Astrocyte of the cerebellum (primary cell): ENCODE data around the gene PAH.

Experiments used
- DNase-seq: peaks from one replicate; pipeline ENCODE4 v3.0.0-alpha.2; 2011; ENCODE audit warnings: low read depth
- H3K4me3 ChIP-seq: 2 replicates; pipeline ENCODE4 v1.5.1; 2011; ENCODE audit warnings: mild to moderate bottlenecking, low read depth, low read length, moderate library complexity
- in situ Hi-C: cut with HindIII; loops from 2 replicates; pipeline ENCODE4 v1.10.0; 2017; ENCODE audit warnings: low sequenced_read_pairs
- TF ChIP-seq, protein P1 (sequence below): IDR thresholded peaks from 2 replicates; pipeline ENCODE4 v1.5.1; 2012; ENCODE audit warnings: low read length, low read depth, moderate library complexity, mild to moderate bottlenecking; ENCODE audit errors: missing control alignments

The PAH gene

DNA sequence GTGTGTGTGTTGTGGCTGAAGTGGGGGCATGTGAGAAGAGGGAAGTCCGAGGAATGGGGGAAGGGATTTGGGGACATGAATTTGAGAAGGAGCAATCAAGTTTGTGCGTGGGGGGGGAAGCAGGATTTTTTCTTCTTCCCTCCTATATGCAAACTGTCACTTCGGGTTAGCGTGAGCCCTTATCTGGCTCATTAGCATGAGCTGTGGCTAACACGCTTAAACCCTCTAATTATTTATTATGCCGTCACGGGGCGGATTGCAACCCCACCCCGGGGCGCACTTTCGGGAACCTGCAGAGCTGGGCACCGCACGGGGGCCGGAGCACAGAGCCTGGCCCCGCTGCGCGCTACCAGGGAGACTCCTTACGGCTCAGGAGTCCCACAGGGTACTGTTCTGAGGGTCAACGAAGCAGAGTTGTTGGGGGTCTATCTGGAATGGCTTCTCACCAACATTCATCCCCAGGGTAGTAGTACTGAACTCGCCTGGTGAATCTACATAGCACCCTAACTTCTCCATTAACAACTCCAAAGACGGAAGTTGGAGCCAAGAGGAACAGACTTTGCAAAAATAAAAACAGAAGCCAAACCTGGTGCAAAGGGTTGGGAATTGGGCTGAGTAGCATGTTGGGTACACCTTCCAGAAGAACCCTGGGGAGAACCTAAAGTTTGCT, 34.0 kb upstream of the PAH start:
- TF ChIP-seq, protein P1, sequence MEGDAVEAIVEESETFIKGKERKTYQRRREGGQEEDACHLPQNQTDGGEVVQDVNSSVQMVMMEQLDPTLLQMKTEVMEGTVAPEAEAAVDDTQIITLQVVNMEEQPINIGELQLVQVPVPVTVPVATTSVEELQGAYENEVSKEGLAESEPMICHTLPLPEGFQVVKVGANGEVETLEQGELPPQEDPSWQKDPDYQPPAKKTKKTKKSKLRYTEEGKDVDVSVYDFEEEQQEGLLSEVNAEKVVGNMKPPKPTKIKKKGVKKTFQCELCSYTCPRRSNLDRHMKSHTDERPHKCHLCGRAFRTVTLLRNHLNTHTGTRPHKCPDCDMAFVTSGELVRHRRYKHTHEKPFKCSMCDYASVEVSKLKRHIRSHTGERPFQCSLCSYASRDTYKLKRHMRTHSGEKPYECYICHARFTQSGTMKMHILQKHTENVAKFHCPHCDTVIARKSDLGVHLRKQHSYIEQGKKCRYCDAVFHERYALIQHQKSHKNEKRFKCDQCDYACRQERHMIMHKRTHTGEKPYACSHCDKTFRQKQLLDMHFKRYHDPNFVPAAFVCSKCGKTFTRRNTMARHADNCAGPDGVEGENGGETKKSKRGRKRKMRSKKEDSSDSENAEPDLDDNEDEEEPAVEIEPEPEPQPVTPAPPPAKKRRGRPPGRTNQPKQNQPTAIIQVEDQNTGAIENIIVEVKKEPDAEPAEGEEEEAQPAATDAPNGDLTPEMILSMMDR, result no peak
- H3K4me3 ChIP-seq, result no peak overlapping the region
- in situ Hi-C loops, result no loop called here
- DNase-seq, result no peak

DNA sequence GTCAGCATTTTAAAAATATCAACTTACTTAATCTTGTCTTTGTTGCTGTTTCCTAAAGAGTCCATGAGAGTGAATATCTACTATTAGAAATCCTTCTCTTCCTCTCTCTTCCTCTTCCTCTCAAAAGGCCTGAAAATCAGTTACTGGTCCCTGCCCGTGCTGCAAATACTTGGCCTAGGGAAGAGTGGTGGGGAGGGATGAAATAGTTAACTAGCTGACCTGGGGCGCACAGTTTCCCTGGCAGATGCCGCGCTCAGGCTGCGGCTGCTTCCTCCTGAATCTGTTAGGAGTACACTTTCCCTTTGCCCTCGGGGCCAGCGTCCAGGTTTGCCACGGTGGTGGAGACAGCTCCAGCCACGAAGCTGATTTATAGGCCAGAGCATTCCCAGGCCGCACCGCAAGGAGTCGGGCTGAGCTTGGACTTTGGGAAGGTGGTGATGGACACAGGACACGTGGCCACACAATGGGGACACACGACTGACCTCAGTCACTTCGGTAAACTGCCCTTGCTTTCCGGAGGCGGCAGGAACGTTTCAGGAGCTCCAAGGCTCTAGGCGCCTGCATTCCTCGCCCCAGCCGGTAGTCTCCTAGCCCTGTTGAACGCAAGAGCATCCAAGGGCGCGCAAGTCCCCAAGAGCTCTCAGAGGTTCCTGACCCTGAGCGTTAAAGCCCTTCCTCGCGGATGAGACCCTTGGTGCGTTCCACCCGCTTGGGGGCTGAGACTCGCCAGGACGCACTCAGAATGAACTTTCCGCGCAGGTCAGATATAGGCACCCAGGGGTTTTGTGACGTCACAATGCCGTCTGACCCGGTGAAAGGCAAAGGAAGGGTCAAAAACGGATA, 33.3 kb upstream of the PAH start:
- in situ Hi-C loops, result no loop called here
- H3K4me3 ChIP-seq, result no peak overlapping the region

DNA sequence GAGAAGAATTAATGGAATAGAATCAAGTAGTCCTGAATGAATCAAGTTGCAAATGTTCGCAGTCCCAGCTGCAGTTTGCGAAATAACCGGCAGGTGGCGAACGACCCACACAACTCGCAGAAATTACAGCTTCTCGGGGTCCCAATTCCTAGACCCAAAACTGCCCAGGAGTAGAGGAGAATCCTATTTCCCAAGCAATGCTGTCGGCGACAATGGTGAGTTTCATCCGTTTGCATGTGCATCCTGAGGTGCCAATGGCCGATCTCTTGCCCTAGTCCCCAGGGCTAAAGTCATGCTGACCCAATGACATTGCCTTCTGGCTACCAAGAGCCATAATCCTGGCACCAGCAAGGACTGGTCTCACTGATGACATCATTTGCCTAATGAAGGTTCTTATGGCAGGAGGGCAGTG, 31.9 kb upstream of the PAH start:
- H3K4me3 ChIP-seq, result no peak overlapping the region
- DNase-seq, result peak; percentile 23
- in situ Hi-C loops, result loop anchor here (5.0 kb wide), 2 partner anchors 38 to 603 kb away; no protein-coding TSS in a partner anchor
- TF ChIP-seq, protein P1, result peak; percentile 92

More for the DNA sequence above, 33.3 kb upstream of the PAH start:
- DNase-seq, result no peak
- TF ChIP-seq, protein P1, result no peak

DNA sequence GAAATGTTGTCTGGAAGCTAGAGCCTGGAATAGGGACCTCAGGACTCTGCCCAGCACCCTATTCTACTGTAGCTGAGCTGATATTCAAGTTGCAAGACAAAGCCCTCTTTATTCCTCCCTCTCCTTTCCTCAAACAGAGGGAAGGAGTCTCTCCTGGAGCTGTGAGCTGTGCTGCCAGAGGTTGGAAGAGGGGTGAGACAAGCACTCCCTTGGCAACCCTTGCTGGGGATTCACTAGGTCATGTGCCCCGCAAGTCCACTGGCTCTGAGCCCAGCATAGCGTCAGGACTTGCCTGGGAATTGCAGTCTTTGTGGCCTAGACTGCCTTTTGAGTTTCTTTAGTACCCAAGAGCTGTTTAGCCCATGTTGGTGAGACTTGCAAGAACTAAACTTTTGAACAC, 29.0 kb upstream of the PAH start:
- DNase-seq, result no peak
- TF ChIP-seq, protein P1, result no peak
- no peak overlapping the region for H3K4me3 ChIP-seq
- in situ Hi-C loops, result loop anchor here (5.0 kb wide), 2 partner anchors 41 to 606 kb away; no protein-coding TSS in a partner anchor

DNA sequence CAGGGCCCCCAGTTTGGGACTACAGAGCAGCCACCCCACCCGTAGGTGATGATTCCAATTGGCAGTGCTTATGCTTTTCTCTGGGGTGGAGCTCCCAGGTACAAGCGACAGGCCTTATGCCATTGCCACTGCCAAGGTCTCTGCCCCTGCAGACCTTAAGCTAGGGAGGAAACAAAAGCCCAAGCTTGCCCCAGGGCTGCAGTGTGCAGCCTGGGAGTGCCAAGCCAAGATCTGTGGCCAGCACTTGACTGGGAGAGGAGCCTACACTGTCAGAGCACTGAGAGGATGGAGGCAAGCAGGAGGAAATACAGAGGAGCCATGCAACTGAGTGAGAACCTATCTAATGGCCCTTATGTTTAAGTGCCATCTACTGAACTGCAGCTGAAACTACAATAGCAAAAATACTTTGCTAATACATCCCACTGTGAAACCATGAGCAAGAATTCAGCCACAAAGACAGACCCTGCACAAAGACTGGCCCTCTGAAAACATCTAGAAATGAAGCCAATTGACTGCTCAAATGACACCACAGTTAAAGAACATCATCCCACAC, 22.7 kb upstream of the PAH start:
- no peak overlapping the region for H3K4me3 ChIP-seq
- TF ChIP-seq, protein P1, result no peak
- in situ Hi-C loops, result no loop called here
- DNase-seq, result no peak

DNA sequence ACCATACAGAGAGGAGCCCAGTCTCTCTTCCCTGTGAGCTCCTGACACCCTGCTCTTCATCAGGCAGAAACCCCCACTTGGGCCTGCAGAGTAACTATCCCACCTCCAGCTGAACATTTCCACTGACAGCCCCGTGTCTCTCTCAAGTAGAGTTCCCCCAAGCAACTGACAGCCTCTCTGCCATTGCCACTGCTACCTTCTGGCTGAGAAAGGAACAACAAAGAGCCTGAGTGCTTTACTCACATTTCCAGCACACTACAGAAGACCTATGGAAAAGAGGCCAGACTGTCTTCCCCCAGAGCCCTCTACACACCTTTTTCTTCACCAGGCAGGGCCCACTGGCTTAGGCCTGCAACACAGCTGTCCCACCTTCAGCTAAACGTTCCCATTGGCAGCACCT, 22.0 kb upstream of the PAH start:
- TF ChIP-seq, protein P1, result no peak
- no peak for DNase-seq
- in situ Hi-C loops, result no loop called here
- no peak overlapping the region for H3K4me3 ChIP-seq
